NCI-H345 (cell line): ENCODE results near the gene LRRC8E.

Source experiments
- DNase-seq: peaks from one replicate; lab custom pipeline; 2025; lab: John Stamatoyannopoulos, UW

The LRRC8E gene

GRCh38 chr19:7888145-7888825 lies at the start of gene LRRC8E:
Gene LRRC8E (plus strand): TSS chr19:7888510. CDS start chr19:7895604, 7,094 bp downstream.
- no peak for DNase-seq

- no peak for DNase-seq
Measured at GRCh38 chr19:7839476-7839875, 48.8 kb upstream of the LRRC8E start.

- DNase-seq = no peak
Measured at GRCh38 chr19:7840629-7841028, 47.7 kb upstream of the LRRC8E start.

- no peak for DNase-seq
Measured at GRCh38 chr19:7841751-7842660, 46.3 kb upstream of the LRRC8E start.

GRCh38 chr19:7842661-7843294 lies 45.5 kb upstream of the LRRC8E start:
- no peak for DNase-seq

- DNase-seq = no peak
Measured at GRCh38 chr19:7843521-7843920, 44.8 kb upstream of the LRRC8E start.

GRCh38 chr19:7844405-7844804 lies 43.9 kb upstream of the LRRC8E start:
- DNase-seq = no peak

- DNase-seq = no peak
Measured at GRCh38 chr19:7844951-7845350, 43.4 kb upstream of the LRRC8E start.

GRCh38 chr19:7845390-7846154 lies 42.7 kb upstream of the LRRC8E start:
- DNase-seq = no peak

- DNase-seq = no peak
Measured at GRCh38 chr19:7846155-7846646, 42.1 kb upstream of the LRRC8E start.

GRCh38 chr19:7847664-7848063 lies 40.6 kb upstream of the LRRC8E start:
- no peak for DNase-seq

- no peak for DNase-seq
Measured at GRCh38 chr19:7848779-7849457, 39.4 kb upstream of the LRRC8E start.

- DNase-seq = no peak
Measured at GRCh38 chr19:7849631-7849999, 38.7 kb upstream of the LRRC8E start.

GRCh38 chr19:7850000-7850813 lies 38.1 kb upstream of the LRRC8E start:
- no peak for DNase-seq

- no peak for DNase-seq
Measured at GRCh38 chr19:7850945-7851622, 37.2 kb upstream of the LRRC8E start.

- no peak for DNase-seq
Measured at GRCh38 chr19:7851623-7852500, 36.4 kb upstream of the LRRC8E start.

- peak; percentile 87 for DNase-seq
Measured at GRCh38 chr19:7852851-7853769, 35.2 kb upstream of the LRRC8E start.

- DNase-seq = no peak
Measured at GRCh38 chr19:7853770-7854128, 34.6 kb upstream of the LRRC8E start.
